Effector memory CD8-positive, alpha-beta T cell (primary cell): Measurements from ENCODE around the gene DAPK1.

ENCODE experiments used
- ATAC-seq: fragments of 150-1000 bp; cut with Tn5 transposase; replicated peaks from 2 replicates; pipeline ENCODE4 v1.10.0; 2021; ENCODE audit warnings: mild to moderate bottlenecking, moderate library complexity
- DNase-seq, 3 experiments: peaks; one replicate each; pipeline ENCODE4 v3.0.0; 2021
- H3K27ac Mint-ChIP-seq, 2 donors: one replicate each; pipeline ENCODE4 v1.8.0; 2022; ENCODE audit warnings: mild to moderate bottlenecking in 2 of 2, mixed read lengths in 2 of 2, moderate library complexity in 2 of 2
- H3K27me3 Mint-ChIP-seq, 2 donors: one replicate each; pipeline ENCODE4 v1.8.0; 2022; ENCODE audit warnings: mixed read lengths in 2 of 2
- H3K36me3 Mint-ChIP-seq: one replicate; pipeline ENCODE4 v1.8.0; 2022; ENCODE audit warnings: mild to moderate bottlenecking, moderate library complexity, mixed read lengths; ENCODE audit not compliant: insufficient read depth
- H3K4me1 Mint-ChIP-seq, 2 donors: one replicate each; pipeline ENCODE4 v1.8.0; 2022; ENCODE audit warnings: low read depth in 2 of 2, mixed read lengths in 2 of 2
- H3K4me3 Mint-ChIP-seq, 2 donors: one replicate each; pipeline ENCODE4 v1.8.0; 2022; ENCODE audit warnings: mild to moderate bottlenecking in 2 of 2, mixed read lengths in 2 of 2, moderate library complexity in 2 of 2
- H3K9me3 Mint-ChIP-seq, 2 donors: one replicate each; pipeline ENCODE4 v1.8.0; 2022; ENCODE audit warnings: mixed read lengths in 2 of 2

The DAPK1 gene

GRCh38 chr9:87501806-87502205 lies 4.1 kb downstream of the DAPK1 start:
- peaks cover 35 to 38% of the 10 kb centered on the region in 2 donors for H3K27me3 Mint-ChIP-seq
- H3K4me1 Mint-ChIP-seq, result no peaks in the 10 kb centered on the region
- H3K9me3 Mint-ChIP-seq, result no peaks in the 10 kb centered on the region
- H3K36me3 Mint-ChIP-seq, result no peaks in the 10 kb centered on the region
- ATAC-seq (no peak), DNase-seq (no peak)
- H3K27ac Mint-ChIP-seq, result no peak overlapping the region
- no peak overlapping the region for H3K4me3 Mint-ChIP-seq

- peaks cover 31 to 35% of the 10 kb centered on the region in 2 donors for H3K27me3 Mint-ChIP-seq
- H3K4me1 Mint-ChIP-seq, result no peaks in the 10 kb centered on the region
Measured at GRCh38 chr9:87502391-87503221, 4.9 kb downstream of the DAPK1 start.

GRCh38 chr9:87503430-87503829 lies 5.8 kb downstream of the DAPK1 start:
- H3K27me3 Mint-ChIP-seq, result peaks cover 29 to 35% of the 10 kb centered on the region in 2 donors
- H3K4me3 Mint-ChIP-seq, result no peak overlapping the region
- ATAC-seq (no peak), DNase-seq (no peak)
- no peak overlapping the region for H3K27ac Mint-ChIP-seq
- H3K9me3 Mint-ChIP-seq, result no peaks in the 10 kb centered on the region
- H3K4me1 Mint-ChIP-seq, result no peaks in the 10 kb centered on the region
- no peaks in the 10 kb centered on the region for H3K36me3 Mint-ChIP-seq

More at GRCh38 chr9:87502391-87503221, 4.9 kb downstream of the DAPK1 start:
- ATAC-seq (no peak), DNase-seq (no peak)
- H3K9me3 Mint-ChIP-seq, result no peaks in the 10 kb centered on the region
- no peaks in the 10 kb centered on the region for H3K36me3 Mint-ChIP-seq
- H3K4me3 Mint-ChIP-seq, result no peak overlapping the region
- H3K27ac Mint-ChIP-seq, result no peak overlapping the region

- no peak overlapping the region for H3K27ac Mint-ChIP-seq
- ATAC-seq (no peak), DNase-seq (no peak)
- H3K4me3 Mint-ChIP-seq, result no peak overlapping the region
- no peaks in the 10 kb centered on the region for H3K4me1 Mint-ChIP-seq
- peaks cover 24 to 30% of the 10 kb centered on the region in 2 donors for H3K27me3 Mint-ChIP-seq
- H3K36me3 Mint-ChIP-seq, result no peaks in the 10 kb centered on the region
- H3K9me3 Mint-ChIP-seq, result no peaks in the 10 kb centered on the region
Measured at GRCh38 chr9:87503927-87504326, 6.3 kb downstream of the DAPK1 start.

- DNase-seq (no peak), ATAC-seq (no peak)
- no peak overlapping the region for H3K4me3 Mint-ChIP-seq
- H3K27ac Mint-ChIP-seq, result no peak overlapping the region
- no peaks in the 10 kb centered on the region for H3K4me1 Mint-ChIP-seq
- H3K27me3 Mint-ChIP-seq, result peaks cover 14 to 20% of the 10 kb centered on the region in 2 donors
- H3K36me3 Mint-ChIP-seq, result no peaks in the 10 kb centered on the region
- H3K9me3 Mint-ChIP-seq, result no peaks in the 10 kb centered on the region
Measured at GRCh38 chr9:87504938-87505337, 7.3 kb downstream of the DAPK1 start.

GRCh38 chr9:87505869-87506678 lies 8.4 kb downstream of the DAPK1 start:
- Mint-ChIP-seq H3K4me1 (no peaks in the 10 kb centered on the region), H3K36me3 (peaks cover 3% of the 10 kb centered on the region), H3K4me3 (no peak overlapping the region), H3K9me3 (no peaks in the 10 kb centered on the region), H3K27me3 (peaks cover 9 to 11% of the 10 kb centered on the region in 2 donors), H3K27ac (no peak overlapping the region)
- DNase-seq, result no peak
- no peak for ATAC-seq

GRCh38 chr9:87507576-87507975 lies 9.9 kb downstream of the DAPK1 start:
- Mint-ChIP-seq H3K27me3 (peaks cover 3 to 7% of the 10 kb centered on the region in 2 donors), H3K36me3 (peaks cover 3% of the 10 kb centered on the region), H3K9me3 (no peaks in the 10 kb centered on the region), H3K4me1 (no peaks in the 10 kb centered on the region), H3K27ac (no peak overlapping the region), H3K4me3 (no peak overlapping the region)
- DNase-seq (no peak), ATAC-seq (no peak)

GRCh38 chr9:87510252-87510683 lies 12.6 kb downstream of the DAPK1 start:
- Mint-ChIP-seq H3K27ac (no peak overlapping the region), H3K4me1 (no peaks in the 10 kb centered on the region), H3K36me3 (peaks cover 3% of the 10 kb centered on the region), H3K27me3 (peaks cover 0 to under 1% of the 10 kb centered on the region in 2 donors), H3K9me3 (no peaks in the 10 kb centered on the region), H3K4me3 (no peak overlapping the region)
- DNase-seq (no peak), ATAC-seq (no peak)

- DNase-seq (no peak), ATAC-seq (no peak)
- Mint-ChIP-seq H3K27me3 (peaks cover 0 to 12% of the 10 kb centered on the region in 2 donors), H3K27ac (no peak overlapping the region), H3K4me1 (no peaks in the 10 kb centered on the region), H3K36me3 (peaks cover 3% of the 10 kb centered on the region), H3K4me3 (no peak overlapping the region), H3K9me3 (no peaks in the 10 kb centered on the region)
Measured at GRCh38 chr9:87512311-87512710, 14.6 kb downstream of the DAPK1 start.

- H3K4me1 Mint-ChIP-seq, result no peaks in the 10 kb centered on the region
- H3K36me3 Mint-ChIP-seq, result peaks cover 3% of the 10 kb centered on the region
- DNase-seq (no peak), ATAC-seq (no peak)
- H3K27me3 Mint-ChIP-seq, result peaks cover 0 to 12% of the 10 kb centered on the region in 2 donors
- no peak overlapping the region for H3K27ac Mint-ChIP-seq
- no peaks in the 10 kb centered on the region for H3K9me3 Mint-ChIP-seq
- H3K4me3 Mint-ChIP-seq, result no peak overlapping the region
Measured at GRCh38 chr9:87513161-87513560, 15.5 kb downstream of the DAPK1 start.

GRCh38 chr9:87513880-87514535 lies 16.3 kb downstream of the DAPK1 start:
- Mint-ChIP-seq H3K36me3 (peaks cover 3% of the 10 kb centered on the region), H3K27ac (no peak overlapping the region), H3K4me1 (no peaks in the 10 kb centered on the region), H3K4me3 (no peak overlapping the region), H3K27me3 (peaks cover 0 to 12% of the 10 kb centered on the region in 2 donors), H3K9me3 (no peaks in the 10 kb centered on the region)
- ATAC-seq (no peak), DNase-seq (no peak)

GRCh38 chr9:87515006-87515405 lies 17.3 kb downstream of the DAPK1 start:
- Mint-ChIP-seq H3K27ac (no peak overlapping the region), H3K9me3 (no peaks in the 10 kb centered on the region), H3K36me3 (peaks cover 3% of the 10 kb centered on the region), H3K4me1 (no peaks in the 10 kb centered on the region), H3K27me3 (peaks cover 0 to 12% of the 10 kb centered on the region in 2 donors), H3K4me3 (no peak overlapping the region)
- no peak for ATAC-seq
- DNase-seq, result no peak

- ATAC-seq (no peak), DNase-seq (no peak)
- no peak overlapping the region for H3K4me3 Mint-ChIP-seq
- no peaks in the 10 kb centered on the region for H3K9me3 Mint-ChIP-seq
- no peak overlapping the region for H3K27ac Mint-ChIP-seq
- H3K4me1 Mint-ChIP-seq, result no peaks in the 10 kb centered on the region
- H3K27me3 Mint-ChIP-seq, result peaks cover 0 to 12% of the 10 kb centered on the region in 2 donors
- H3K36me3 Mint-ChIP-seq, result peaks cover 2% of the 10 kb centered on the region
Measured at GRCh38 chr9:87515588-87516221, 18.0 kb downstream of the DAPK1 start.
